HS-5 (cell line): ENCODE data around the gene CDKL2.
"Not testable (repeated sequence)": the region's sequence is repeated elsewhere in the genome, so short reads cannot be mapped to it uniquely, and the experiment has no call there.

Experiments
- DNase-seq: peaks from one replicate; pipeline ENCODE4 v3.0.0-alpha.2; 2012; ENCODE audit warnings: low read depth

CDKL2 gene

GRCh38 chr4:75552452-75552851 lies 77.9 kb downstream of the CDKL2 start:
- no peak for DNase-seq

DNA sequence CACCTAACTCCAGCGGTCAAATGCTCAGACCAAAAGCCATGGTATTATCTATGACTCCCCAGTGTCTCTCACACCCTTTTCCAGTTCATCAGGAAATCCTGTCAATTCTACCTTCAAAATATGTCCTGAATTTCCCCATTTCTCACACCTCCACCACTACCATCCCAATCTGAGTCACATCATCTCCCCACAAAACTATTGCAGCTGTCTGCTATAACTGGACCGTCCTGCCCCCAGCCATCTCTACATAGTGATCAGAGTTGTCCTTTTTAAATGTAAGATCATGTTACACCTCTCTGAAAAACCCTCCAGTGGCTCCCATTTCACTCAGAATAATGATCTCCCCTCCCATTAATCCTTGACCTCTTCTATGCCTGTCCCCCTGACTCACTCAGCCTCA lies 81.3 kb downstream of the CDKL2 start:
- DNase-seq, result no peak

GRCh38 chr4:75547647-75548387 lies 82.5 kb downstream of the CDKL2 start:
- DNase-seq, result no peak

DNA sequence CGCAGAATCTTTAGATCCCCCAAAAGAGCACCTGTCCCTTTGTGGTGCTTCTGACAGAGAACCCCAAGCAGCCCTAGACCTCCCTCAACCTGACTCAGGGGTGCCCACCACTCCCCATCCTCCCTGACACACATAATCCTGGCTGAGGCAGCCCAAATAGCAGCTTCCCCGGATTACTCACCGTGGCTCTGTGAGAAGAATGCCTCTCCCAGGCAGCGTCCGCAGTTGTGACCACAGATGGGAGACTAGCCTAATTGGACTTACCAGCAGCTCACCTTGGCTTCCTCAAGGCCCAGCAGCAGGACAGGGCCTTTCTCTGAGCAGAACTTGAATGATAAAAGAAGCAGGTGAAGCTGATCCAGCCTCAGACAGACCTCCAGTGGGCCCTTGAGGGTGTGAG lies 84.8 kb downstream of the CDKL2 start:
- no peak for DNase-seq

DNA sequence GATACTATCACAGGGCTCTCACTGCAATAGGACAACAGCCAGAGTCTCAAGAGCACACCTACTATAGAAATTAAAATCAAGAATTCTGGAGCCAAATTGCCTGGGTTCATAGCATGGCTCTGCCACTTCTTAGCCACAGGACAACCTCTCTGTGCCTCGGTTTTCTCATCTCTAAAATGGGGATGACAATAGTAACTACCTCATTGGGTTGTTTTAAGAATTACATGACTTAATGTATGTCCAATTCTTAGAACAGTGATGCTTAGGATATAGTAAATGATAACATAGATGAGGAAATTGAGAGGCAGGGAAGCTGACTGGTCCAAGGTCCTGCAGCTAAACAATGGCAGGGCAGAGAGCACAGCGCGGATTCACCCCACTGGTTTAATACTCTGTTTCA lies 85.5 kb downstream of the CDKL2 start:
- DNase-seq, result no peak

DNA sequence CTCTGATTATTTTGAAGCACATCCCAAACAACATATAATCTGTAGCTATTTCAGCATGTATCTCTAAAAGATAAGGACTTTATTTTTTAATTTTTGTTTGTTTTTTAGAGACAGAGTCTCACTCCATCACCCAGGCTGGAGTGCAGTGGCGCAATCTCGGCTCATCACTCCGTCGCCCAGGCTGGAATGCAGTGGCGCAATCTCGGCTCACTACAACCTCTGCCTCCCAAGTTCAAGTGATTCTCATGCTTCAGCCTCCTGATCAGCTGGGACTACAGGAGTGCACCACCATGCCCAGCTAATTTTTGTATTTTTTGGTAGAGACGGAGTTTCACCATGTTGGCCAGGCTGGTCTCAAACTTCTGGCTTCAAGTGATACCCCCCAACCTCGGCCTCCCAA lies 86.1 kb downstream of the CDKL2 start:
- DNase-seq, result not testable (repeated sequence)

DNA sequence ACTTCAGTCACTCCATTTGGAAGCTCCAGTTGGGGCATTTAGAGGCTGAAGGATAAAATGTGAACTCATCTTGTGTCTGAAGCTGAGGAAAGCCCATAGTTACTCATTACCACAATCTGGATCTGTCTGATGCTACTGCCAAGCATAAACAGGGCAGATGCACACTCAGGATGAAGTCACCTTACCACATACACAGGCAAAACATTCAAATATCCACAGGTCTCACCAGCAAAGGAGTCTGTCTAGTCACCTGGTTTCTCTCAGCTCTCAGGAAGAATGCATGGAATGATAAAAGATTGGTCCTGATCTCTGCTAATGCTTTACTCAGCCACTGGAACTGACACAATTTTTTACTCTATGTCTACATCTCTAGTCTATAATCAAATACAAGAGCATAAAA lies 87.5 kb downstream of the CDKL2 start:
- DNase-seq, result peak; percentile 82

GRCh38 chr4:75537308-75537707 lies 93.0 kb downstream of the CDKL2 start:
- DNase-seq, result not testable (repeated sequence)

GRCh38 chr4:75533926-75534325 lies 96.4 kb downstream of the CDKL2 start:
- not testable (repeated sequence) for DNase-seq

DNA sequence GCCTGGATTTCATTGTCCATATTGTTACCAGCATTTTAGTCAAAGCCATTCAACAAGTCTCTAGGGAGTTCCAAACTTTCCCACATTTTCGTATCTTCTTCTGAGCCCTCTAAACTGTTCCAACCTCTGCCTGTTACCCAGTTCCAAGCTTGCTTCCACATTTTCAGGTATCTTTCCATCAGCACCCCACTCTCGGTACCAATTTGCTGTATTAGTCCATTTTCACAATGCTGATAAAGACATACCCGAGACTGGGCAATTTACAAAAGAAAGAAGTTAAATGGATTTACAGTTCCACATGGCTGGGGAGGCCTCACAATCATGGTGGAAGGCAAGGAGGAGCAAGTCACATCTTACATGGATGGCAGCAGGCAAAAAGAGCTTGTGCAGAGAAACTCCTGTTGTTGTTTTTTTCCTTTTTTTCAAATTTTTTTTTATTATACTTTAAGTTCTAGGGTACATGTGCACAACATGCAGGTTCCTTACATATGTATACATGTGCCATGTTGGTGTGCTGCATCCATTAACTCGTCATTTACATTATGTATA lies 96.9 kb downstream of the CDKL2 start:
- DNase-seq, result not testable (repeated sequence)

DNA sequence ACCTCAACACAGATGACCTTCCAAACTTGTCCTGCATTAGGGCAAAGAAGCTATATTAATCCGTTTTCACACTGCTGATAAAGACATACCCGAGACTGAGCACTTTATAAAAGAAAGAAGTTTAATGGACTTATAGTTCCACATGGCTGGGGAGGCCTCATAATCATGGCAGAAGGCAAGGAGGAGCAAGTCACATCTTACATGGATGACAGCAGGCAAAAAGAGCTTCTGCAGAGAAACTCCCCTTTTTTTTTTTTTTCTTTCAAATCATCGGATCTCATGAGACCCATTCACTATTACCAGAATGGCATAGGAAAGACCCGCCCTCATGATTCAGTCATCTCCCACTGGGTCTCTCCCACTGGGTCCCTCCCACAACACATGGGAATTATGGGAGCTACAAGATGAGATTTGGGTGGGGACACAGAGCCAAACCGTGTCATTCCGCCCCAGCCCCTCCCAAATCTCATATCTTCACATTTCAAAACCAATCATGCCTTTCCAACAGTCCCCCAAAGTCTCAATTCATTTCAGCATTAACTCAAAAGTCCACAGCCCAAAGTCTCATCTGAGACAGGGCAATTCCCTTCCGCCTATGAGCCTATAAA lies 98.7 kb downstream of the CDKL2 start:
- not testable (repeated sequence) for DNase-seq

GRCh38 chr4:75530556-75531322 lies 99.6 kb downstream of the CDKL2 start:
- DNase-seq, result no peak
